Erythroblast (primary cell): ENCODE measurements around the gene SAMD4A.
A peak's percentile ranks its signal among the peaks of the same experiment; 100 is the strongest.

Experiments
- DNase-seq, 2 experiments: peaks; one replicate each; lab custom pipeline; 2025; lab: John Stamatoyannopoulos, UW
- GATA1 ChIP-seq: IDR thresholded peaks from 2 replicates; pipeline ENCODE4 v1.6.1; 2011; ENCODE audit warnings: low read depth, mild to moderate bottlenecking, control low read depth, low read length, moderate library complexity
- POLR2A ChIP-seq: IDR thresholded peaks from 2 replicates; pipeline ENCODE4 v1.6.1; 2011; ENCODE audit warnings: mild to moderate bottlenecking, low read length

SAMD4A gene

DNA sequence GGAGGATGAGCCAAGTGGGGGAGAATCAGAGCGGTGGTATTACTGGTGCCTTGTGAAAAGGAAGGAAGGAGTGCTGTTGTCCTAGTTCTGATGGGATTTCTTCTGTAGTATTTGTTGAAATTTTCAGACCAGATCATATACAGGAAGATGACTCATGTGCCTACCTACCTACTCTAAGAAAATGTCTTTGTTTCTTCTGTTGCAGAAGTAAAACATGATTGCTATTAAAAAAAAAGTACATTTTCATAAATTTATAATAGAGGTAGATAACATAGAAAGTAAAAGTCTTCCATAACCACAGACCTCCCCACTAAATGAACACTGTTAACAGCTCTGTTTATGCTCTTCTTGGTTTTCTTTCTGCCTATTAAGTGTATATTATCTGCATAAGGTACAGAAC lies 26.9 kb downstream of the SAMD4A start:
- TF ChIP-seq POLR2A = no peak
- DNase-seq = no peak

DNA sequence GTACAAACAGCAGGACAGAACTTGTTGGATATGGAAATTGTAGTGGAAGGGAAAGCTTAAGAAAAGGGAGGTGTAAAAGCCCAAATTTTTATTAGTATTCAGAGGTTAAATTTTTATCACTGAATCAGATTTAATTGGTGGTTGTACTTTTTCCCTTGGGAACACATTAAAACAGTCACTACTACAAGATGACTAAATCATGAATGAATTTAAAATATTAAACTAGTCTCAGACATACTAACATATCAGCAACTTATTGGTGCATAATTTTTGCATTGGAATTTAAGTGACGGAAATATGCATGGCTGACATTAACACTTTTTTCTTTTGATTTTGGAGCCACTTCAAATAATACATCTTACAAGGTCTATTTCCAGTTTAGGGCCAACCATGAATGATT lies 27.6 kb downstream of the SAMD4A start:
- no peak for DNase-seq
- no peak for TF ChIP-seq POLR2A
- no peak for TF ChIP-seq GATA1

DNA sequence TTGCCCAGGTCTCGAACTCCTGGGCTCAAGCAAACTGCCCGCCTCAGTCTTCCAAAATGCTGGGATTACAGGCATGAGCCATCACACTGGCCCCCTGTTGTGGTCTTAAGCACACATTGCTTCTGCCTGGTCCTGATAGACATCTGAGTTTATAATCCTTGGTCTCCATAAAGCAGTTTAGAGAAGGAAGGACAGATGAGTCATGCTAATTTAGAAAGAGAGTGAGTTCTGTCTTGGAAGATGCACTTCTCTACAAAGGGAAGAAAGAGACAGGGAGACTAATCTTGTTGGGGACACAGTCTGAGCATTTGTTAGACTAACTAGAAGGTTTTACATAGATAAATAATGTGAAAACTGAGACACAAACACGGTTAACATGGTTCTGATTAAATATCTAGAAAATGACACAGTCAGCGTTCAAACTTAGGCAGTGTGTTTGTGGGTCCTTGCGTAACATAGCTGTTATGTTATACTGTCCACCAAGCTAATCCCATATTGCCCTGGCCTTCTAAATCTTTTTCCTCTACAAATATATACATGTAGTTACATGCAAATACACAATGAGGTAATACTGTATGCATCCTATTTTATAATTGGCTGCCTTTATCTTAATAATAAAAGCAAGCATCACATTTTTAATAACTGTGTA lies 31.0 kb downstream of the SAMD4A start:
- TF ChIP-seq POLR2A = no peak
- TF ChIP-seq GATA1 = no peak
- DNase-seq = no peak

DNA sequence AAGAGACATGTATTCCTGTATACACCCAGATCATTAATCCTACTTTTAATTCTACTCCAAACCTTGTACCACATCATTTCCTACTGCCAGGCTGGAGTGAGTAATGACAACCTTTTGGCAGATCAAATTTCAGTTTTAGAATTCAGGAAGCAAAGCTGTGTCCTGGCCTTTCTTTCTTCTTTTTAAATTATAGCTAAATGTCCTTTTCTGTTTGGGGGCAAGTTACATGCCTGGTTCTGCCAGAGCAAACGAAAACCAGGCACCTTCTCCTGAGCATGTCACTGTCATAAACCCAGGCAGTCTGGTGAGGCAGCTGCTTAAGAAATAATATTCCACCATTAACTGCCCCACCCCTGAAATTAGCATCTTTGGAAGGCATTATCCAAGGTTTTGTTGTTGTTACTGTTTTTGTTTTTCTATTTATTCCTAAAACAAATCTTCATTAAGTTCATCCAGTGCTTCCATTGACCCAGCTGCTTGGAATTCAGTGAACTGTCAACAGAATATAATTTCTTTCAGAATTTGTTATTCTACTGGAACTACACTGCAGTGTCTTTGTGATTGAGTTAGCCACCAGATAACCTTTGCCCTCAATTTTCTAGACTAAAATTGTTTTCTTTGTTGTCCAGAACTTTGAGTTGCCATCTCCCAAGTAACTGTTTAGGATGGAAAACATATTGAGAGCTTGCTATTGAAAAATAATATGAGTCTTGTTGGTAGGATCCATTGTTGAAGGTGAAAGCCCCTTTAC lies 33.2 kb downstream of the SAMD4A start:
- TF ChIP-seq GATA1 = no peak
- TF ChIP-seq POLR2A = no peak
- no peak for DNase-seq

DNA sequence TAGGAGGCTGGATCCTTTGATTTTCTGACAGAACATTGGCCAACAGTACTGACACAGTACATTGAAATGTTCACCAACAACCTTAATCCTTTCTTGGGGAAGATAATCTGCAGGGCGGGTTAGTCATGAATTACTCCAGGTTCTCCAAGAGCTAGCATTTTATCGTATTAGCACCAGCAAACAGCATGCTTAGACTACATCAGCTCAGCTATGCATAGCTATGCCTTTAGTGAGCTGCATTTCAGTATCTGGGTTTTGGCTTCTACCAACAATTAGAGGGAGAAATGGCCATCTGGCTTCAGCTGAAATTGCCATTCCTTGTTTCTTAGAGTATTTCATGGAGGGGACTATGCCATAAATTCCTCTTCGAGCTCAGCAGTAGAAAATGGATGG lies 33.8 kb downstream of the SAMD4A start:
- DNase-seq = no peak
- no peak for TF ChIP-seq POLR2A
- no peak for TF ChIP-seq GATA1

DNA sequence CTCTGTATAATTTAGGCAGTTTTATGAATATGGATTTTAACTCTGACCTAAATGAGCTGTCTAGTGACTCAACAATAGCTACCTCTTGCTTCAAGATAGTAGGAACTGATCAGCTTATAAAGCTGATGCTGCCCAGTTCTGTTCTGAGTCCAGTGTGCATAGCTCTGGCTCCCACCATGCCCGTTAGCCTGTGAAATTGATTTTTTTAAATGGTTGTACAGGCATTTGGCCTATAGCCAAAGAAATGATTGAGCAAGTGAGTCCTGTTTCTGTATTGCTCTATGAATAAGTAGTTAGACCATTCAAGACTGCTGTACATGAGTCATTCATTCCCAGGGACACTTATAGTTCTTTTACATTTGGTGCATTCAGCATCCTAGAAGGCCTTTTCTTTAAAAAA lies 36.4 kb downstream of the SAMD4A start:
- DNase-seq = no peak
- no peak for TF ChIP-seq POLR2A
- no peak for TF ChIP-seq GATA1

DNA sequence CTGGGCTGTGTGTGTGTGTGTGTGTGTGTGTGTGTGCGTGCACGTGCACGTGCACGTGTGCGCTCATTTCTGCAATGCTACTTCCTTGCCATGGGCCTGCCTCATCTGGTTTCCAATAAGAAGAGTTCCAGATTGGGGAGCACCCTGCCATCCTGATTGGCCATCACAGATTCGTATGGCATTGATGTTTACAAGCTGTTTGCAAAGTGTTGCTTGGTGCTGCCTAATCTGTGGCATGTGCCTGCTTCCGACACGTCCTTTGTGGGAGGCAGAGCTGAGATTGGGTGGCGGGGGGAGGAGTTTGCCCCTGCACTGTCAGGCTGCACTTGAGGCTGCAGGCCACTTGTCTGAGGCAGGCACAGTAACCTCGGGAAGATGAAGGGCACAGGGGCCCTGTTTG lies 39.2 kb downstream of the SAMD4A start:
- no peak for DNase-seq
- TF ChIP-seq POLR2A (no peak), GATA1 (no peak)

DNA sequence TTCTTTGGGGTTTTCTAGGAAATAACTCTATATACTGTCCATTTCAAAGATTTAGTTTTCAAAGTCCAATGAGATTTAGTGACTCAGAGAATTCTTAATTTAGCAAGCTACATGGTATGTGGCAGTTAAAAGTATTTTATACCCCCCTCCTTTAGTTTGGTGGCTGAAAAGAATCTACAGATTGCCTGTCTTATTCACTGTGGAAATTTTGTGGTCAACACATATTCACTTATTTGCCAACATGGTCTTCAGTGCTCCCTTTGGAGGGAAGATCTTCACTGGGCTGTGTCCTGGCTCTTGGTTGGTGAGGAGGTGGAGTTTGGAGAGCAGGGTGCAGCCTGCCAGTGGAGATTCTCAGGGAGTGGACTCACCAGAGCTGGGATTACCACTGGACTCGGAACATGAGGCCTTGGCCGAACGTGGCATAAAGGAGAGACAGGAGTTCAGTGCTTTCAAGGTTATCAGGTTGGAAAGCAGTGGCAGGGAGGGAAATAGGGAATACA lies 39.8 kb downstream of the SAMD4A start:
- DNase-seq = no peak
- no peak for TF ChIP-seq POLR2A
- no peak for TF ChIP-seq GATA1

DNA sequence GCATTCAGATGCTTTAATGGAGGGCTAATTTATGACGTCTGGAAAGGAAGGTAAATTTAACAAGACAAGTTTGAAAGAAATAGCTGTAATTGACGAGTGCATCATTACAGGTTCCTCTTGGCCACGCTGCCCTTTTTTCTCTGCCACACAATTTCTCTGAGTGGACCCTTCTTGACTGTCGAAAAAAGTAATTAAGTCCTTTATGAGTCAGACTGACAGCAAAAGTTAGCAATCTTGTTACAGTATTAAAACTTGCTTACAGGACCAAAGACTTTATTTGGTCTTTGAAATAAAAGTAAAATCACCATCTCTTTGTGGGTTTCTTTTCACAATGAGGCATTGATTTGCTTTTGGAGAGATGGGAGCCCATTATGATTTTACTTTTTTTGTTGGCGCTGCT lies 42.6 kb downstream of the SAMD4A start:
- DNase-seq = no peak
- TF ChIP-seq POLR2A (no peak), GATA1 (no peak)

DNA sequence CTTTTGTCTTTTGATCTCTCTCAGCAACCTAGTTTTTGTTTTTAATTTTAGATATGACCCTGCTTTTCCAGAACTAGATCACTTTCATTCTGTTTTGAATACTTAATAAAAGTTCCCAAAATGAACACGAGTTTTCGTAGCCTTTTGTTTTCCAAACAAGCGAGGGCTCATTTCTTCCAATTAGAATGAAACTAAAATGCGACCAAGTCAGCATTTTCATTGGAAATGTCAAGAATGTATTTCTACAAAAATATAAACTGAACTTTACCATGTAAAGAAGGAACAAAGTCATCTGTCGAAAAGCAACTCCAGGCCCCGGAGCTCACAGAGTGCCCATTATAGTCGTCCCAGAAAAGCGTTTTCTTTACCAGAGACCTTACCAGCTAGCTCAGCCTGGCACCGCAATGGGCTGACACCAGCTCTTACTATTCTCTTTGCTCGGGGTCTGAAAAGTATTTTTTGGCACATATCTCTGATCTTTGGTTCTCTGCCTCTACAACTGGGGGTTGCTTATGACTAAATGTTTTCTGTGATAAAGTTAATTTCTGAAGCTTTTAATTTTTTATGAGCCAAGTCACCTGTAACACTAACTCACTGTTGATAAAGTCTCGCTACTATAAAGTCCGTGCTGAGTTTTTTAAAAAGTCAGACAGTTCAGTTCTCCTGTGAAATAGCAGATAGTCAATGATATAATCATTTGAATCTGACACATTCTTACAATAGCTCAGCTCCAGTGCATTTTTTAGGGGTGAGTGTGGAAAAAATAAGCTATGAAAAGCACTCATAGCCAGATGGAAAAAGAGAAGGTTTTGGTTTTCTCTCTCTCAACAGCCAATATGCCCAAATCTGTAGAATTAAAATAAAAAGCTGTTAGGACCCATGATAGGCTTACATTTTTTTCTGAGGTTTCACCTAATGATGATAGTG lies 43.4 kb downstream of the SAMD4A start:
- no peak for DNase-seq
- TF ChIP-seq POLR2A (no peak), GATA1 (no peak)

DNA sequence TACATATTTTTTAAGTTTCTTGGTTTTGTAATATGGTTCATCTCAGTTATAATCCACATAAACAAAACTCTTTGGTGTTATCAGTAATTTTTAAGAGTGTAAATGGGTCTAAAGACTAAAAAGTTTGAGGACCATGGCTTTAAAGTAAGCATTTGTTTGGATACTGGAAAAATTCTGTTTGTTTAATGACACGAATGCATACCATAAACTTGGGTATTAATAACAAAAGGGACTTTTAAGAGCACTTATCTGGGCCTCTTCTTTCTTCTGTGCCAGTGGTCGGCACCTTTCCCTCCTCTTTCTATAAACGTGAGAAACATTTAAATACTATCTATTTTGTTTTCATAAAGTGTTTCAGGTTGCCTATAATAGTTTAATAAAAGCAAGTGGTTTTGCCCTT lies 47.4 kb downstream of the SAMD4A start:
- no peak for TF ChIP-seq GATA1
- no peak for DNase-seq

DNA sequence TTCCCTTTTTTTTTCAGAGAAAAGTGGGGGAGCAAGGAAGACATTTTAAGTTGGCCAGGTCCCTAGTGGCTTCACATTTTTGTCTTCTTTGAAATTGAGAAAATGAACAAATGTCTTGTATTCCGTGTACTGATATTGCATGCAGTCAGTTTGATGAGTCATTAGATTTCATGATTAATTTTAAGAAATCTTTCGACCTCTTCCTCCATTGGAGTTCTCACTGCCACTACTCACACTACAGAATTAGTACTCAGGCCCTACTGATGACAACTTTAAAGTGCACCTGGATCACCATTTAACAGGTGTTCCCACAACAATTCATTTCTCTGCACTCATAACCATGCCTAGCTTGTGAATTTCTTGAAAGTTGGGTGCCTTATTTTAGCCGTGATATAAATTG lies 50.5 kb downstream of the SAMD4A start:
- no peak for TF ChIP-seq GATA1
- no peak for TF ChIP-seq POLR2A
- DNase-seq = no peak

DNA sequence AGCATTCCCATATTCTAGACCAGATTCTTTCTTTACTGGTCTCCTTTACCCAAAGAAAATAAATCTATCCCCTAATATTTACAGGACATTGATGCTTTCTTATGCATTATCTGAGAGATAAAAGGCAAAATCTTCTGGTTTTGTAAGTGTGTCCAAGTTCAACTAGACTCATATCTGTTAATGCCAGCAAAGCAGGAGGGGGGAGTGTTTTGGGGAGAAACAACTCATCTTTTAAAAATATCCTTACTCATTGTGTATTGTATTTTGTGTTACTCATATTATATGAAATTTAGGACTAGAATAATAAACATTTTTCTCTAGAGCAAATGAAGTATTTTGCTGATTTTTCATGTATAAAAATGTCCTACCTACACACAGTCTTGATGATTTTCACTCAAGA lies 54.8 kb downstream of the SAMD4A start:
- TF ChIP-seq GATA1 (no peak), POLR2A (no peak)
- peak in 1 of 2 experiments; percentile 28 for DNase-seq

DNA sequence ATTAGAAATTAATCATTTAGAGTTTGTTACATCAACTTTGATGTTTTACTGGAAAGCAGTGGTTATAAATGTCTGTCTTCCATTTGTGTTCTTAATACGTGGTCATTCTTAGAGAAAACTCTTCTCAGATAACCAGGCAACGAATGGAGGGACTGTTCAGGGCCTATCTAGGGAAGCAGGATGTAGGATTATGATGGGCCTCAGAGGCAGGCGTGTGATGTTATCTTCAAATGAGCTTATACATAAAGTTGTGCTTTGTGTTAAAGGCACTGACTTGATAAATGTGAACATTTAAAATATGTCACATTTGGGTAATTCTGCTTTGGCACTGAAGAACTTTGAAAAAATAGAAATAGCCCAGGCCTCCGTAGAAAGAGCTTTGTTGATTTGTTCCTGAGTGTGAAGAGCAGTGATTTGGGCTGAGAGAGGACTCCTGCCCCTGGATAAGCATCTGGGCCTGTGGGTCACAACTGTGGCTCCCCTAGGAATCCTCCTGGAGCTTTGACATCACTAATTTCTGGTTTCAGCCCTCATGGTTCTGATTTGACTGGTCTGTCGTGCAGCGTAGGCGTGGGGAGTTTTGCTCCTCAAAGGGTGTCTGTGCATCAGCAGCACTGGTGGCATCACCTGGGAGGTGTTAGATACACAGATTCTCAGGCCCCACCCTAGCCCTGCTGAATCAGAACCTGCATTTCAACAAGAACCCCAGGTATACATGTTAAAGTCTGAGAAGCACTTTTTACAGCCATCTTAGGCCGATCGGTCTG lies 55.4 kb downstream of the SAMD4A start:
- TF ChIP-seq POLR2A (no peak), GATA1 (no peak)
- peak; percentile 5 to 53 for DNase-seq
